GM10248 (cell line): Measurements from ENCODE around the gene OR10G7.

Experiments used
- CTCF ChIA-PET: fragments of 300-600 bp; sonication (Branson Sonifier 250); formaldehyde crosslinking; extraction: SDS; loops from one replicate; lab custom pipeline; 2021; ENCODE audit warnings: antibody characterized with exemption; lab: Yijun Ruan, JAX
- POLR2A ChIA-PET: fragments of 350-650 bp; sonication (Branson Sonifier 250); formaldehyde crosslinking; extraction: SDS; loops from one replicate; lab custom pipeline; 2020; ENCODE audit warnings: antibody characterized with exemption; lab: Yijun Ruan, JAX
- DNase-seq: peaks from one replicate; pipeline ENCODE4 v3.0.0; 2012; ENCODE audit errors: extremely low spot score
- TF ChIP-seq, protein P1 (sequence below): IDR thresholded peaks from 2 replicates; pipeline ENCODE4 v1.5.1; 2012; ENCODE audit warnings: mild to moderate bottlenecking, low read depth; ENCODE audit errors: extremely low read depth, missing control alignments, control extremely low read depth

The OR10G7 gene

DNA sequence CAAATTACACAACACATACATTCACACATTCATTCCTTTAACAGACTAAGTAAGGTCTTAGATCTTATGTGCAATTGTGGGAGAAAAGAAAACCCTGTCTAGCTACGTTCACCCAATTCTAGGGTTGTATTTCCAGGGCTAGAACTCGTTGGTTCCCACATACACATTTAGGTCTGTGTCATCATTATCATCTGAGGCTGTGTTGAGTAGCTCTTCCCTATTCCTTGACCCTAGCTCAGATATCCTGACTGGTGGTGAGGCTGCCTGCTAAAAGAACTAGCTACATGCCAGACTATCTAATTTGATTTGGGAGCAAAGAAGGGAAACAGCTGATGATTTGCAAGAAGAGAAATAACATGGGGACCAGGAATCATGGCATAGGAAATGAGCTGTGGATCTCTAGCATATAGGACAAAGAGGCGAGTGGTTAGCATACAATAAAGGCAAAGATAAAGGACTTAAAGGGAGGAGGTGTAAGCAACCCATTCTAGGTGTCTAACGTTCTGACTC, 27.5 kb upstream of the OR10G7 start:
- TF ChIP-seq, protein P1, sequence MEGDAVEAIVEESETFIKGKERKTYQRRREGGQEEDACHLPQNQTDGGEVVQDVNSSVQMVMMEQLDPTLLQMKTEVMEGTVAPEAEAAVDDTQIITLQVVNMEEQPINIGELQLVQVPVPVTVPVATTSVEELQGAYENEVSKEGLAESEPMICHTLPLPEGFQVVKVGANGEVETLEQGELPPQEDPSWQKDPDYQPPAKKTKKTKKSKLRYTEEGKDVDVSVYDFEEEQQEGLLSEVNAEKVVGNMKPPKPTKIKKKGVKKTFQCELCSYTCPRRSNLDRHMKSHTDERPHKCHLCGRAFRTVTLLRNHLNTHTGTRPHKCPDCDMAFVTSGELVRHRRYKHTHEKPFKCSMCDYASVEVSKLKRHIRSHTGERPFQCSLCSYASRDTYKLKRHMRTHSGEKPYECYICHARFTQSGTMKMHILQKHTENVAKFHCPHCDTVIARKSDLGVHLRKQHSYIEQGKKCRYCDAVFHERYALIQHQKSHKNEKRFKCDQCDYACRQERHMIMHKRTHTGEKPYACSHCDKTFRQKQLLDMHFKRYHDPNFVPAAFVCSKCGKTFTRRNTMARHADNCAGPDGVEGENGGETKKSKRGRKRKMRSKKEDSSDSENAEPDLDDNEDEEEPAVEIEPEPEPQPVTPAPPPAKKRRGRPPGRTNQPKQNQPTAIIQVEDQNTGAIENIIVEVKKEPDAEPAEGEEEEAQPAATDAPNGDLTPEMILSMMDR = no peak
- no peak for DNase-seq
- POLR2A ChIA-PET = no interaction called here
- CTCF ChIA-PET = interaction anchor here (1.0 to 3.0 kb wide), 19 partner anchors 9 to 576 kb away, joined by 3 to 20 read pairs (median 4); no protein-coding TSS in a partner anchor

GRCh38 chr11:124052966-124053365, 11.8 kb upstream of the OR10G7 start:
- no peak for DNase-seq
- CTCF ChIA-PET = interaction anchor here (1.5 kb wide), 1 partner anchor 17 kb away, joined by 6 read pairs; no protein-coding TSS in a partner anchor
- POLR2A ChIA-PET = no interaction called here
- TF ChIP-seq, protein P1 = no peak

DNA sequence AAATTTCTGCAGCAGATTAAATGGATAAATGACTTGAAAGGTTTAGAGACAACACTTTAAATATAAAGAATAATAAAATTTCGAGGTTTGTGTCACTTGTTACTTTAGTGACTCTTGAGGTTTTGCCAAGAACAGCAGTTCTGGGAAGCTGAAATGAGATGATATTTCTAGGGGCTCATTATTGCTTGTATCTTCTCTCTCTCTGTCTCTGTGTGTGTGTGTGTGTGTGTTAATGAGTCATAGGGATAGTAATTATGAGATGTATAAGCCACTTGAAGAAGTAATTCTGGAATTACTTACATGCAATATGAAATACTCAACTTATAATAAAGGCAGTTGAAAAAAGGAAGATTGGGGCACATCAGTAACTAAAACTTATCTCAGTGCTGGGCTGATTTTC, 9.6 kb upstream of the OR10G7 start:
- TF ChIP-seq, protein P1 = no peak
- DNase-seq = no peak
- POLR2A ChIA-PET = no interaction called here
- CTCF ChIA-PET = no interaction called here

DNA sequence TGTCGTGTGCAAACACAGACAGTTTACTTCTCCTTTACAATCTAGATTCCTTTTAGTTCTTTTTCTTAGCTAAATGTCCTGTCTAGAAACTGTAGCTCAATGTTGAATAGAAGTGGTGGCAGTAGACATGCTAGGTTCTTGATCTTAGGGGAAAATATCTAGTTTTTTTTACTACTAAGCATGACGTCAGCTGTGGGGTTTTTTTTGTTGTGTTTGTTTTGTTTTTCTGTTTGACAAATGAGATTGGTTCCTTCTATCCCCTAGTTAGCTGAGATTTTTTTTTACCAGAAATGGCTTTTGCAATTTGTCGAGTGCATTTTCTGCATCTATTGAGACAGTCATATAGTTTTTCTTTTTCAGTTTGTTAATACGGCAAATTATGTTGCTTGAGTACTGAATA, 2.3 kb upstream of the OR10G7 start:
- ChIA-PET CTCF (interaction anchor here (1.0 to 1.5 kb wide), 2 partner anchors 9 to 12 kb away, joined by 3 read pairs; no protein-coding TSS in a partner anchor), POLR2A (no interaction called here)
- TF ChIP-seq, protein P1 = no peak
- no peak for DNase-seq

DNA sequence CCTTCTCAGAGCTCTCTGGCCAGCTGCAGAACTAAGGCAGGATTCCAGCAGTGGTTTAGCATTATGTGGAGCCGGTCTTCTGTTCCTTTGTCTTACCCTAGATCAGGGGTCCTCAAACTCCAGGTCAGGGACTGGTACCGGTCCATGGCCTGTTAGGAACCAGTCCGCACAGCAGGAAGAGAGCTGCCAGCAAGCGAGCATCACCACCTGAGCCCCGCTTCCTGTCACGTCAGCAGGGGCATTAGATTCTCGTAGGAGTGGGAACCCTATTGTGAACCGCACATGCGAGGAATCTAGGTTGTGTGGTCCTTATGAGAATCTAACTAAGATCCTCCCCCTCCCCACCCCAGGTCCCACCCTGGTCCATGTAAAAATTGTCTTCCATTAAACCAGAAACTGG, 1.6 kb downstream of the OR10G7 start:
- ChIA-PET CTCF (interaction anchor here (1.2 kb wide), 1 partner anchor 32 kb away, joined by 3 read pairs; no protein-coding TSS in a partner anchor), POLR2A (no interaction called here)
- TF ChIP-seq, protein P1 = no peak
- no peak for DNase-seq

- DNase-seq = no peak
- TF ChIP-seq, protein P1 = no peak
- ChIA-PET CTCF (no interaction called here), POLR2A (no interaction called here)
These were observed 4.5 kb downstream of the OR10G7 start for GRCh38 chr11:124036666-124037065.
